ENCODE measurements around the gene KLC4. TPM values are rescaled to one million over a fixed set of nuclear protein-coding genes. Genes with fewer than 3 reads are reported as not detected.

The KLC4 gene
- total RNA-seq, 4 donors from 2014 or later, result 18.0 to 43.4 (median 30.2) TPM

DNA sequence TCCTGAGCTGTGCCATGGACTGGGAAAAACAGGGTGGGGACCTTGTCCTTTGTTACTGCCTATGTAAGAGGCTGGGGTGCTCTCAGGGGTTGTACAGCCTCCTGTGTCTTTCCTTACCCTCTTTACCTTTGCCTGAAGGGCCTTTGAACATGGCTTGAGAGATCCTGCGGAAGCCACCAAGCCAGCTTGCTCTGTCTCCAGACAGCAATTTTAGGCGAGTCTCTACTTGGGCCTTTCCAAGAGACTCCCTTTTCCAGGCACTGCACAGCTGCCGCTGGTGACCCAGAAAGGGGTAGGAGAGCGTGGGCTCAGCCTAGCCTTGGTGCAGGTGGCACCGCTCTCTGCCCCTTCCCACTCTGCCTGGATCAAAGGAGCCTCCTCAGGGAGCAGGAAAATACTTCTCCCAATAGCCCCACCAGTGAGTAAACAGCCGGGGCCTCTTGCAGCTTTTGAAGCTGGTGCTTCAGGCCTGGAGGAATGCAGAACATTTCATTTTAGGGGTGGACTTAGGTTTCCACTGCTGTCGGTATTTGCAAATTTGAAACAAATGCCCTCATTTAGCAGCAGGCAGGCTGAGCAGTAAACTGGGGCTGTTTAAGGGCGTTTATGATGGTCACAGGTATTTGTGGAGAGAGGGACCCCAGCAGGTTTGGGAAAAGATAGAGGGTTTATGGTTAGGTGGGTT lies 30.6 kb downstream of the KLC4 start:
- H3K27me3 ChIP-seq, result no peaks in the 10 kb centered on the region
- no peak overlapping the region for H3K27ac ChIP-seq
- H3K4me1 ChIP-seq, result peaks cover 0 to 19% (median 0%) of the 10 kb centered on the region in 3 donors
- no peaks in the 10 kb centered on the region for H3K9me3 ChIP-seq
- H3K4me3 ChIP-seq, result no peak overlapping the region
- no peak for ATAC-seq
- no peak for TF ChIP-seq EP300 (IDR thresholded peaks at IDR 0.05)
- TF ChIP-seq POLR2A (IDR thresholded peaks at IDR 0.05), result no peak
- TF ChIP-seq, protein P1, sequence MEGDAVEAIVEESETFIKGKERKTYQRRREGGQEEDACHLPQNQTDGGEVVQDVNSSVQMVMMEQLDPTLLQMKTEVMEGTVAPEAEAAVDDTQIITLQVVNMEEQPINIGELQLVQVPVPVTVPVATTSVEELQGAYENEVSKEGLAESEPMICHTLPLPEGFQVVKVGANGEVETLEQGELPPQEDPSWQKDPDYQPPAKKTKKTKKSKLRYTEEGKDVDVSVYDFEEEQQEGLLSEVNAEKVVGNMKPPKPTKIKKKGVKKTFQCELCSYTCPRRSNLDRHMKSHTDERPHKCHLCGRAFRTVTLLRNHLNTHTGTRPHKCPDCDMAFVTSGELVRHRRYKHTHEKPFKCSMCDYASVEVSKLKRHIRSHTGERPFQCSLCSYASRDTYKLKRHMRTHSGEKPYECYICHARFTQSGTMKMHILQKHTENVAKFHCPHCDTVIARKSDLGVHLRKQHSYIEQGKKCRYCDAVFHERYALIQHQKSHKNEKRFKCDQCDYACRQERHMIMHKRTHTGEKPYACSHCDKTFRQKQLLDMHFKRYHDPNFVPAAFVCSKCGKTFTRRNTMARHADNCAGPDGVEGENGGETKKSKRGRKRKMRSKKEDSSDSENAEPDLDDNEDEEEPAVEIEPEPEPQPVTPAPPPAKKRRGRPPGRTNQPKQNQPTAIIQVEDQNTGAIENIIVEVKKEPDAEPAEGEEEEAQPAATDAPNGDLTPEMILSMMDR (IDR thresholded peaks at IDR 0.05), result no peak
- TF ChIP-seq POLR2AphosphoS5 (IDR thresholded peaks at IDR 0.05), result no peak
- no peaks in the 10 kb centered on the region for H3K36me3 ChIP-seq
- WGBS, 2 donors (ENCODE audit: low coverage in 1 of 2), result 71 to 79% methylated on average over 2 to 3 of the region's 8 CpGs

DNA sequence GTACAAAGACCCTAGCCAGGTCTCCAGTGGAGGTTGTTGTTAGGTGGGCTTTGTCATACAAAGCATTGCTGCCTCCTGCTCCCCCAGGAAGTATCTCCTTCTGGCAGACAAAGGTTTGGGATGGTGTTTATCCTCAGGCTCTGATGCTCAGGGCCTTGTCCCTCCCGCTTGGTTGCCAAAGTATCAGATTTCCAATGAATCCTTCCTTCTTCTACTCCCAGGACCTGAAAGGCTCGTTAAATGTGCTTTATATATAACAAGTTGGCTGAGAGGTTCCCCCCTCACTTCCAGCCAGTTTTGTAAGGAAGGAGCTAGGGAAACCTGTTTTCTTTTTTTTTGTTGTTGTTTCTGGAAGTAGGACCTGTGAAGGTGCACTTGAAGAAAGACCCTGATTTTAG lies 31.1 kb downstream of the KLC4 start:
- H3K4me1 ChIP-seq, result peaks cover 0 to 19% (median 0%) of the 10 kb centered on the region in 3 donors
- WGBS, 2 donors (ENCODE audit: low coverage in 1 of 2), result 58 to 80% methylated on average over 1 to 2 of the region's 2 CpGs
- H3K27me3 ChIP-seq, result no peaks in the 10 kb centered on the region
- ATAC-seq, result no peak
- no peak overlapping the region for H3K27ac ChIP-seq
- no peak overlapping the region for H3K4me3 ChIP-seq
- TF ChIP-seq, protein P1 (IDR thresholded peaks at IDR 0.05), result no peak
- TF ChIP-seq EP300 (IDR thresholded peaks at IDR 0.05) (no peak), POLR2AphosphoS5 (IDR thresholded peaks at IDR 0.05) (no peak), POLR2A (IDR thresholded peaks at IDR 0.05) (no peak)
- no peaks in the 10 kb centered on the region for H3K9me3 ChIP-seq
- H3K36me3 ChIP-seq, result no peaks in the 10 kb centered on the region

DNA sequence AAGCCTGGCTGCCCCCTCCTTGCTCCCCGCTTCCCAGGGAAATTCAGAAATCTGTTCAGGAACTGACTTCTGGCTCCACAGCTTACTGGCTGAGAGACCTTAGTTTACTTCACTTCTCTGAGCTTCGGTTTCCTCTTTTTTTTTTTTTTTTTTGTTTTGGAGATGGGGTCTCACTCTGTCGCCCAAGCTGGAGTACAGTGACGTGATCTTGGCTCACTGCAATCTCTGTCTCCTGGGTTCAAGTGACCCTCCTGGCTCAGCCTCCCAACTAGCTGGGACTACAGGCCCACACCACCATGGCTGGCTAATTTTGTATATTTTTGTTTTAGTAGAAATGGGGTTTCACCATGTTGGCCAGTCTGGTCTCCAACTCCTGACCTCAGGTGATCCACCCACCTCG lies 31.6 kb downstream of the KLC4 start:
- no peaks in the 10 kb centered on the region for H3K27me3 ChIP-seq
- ATAC-seq, result no peak
- no peak overlapping the region for H3K27ac ChIP-seq
- H3K4me3 ChIP-seq, result no peak overlapping the region
- no peak for TF ChIP-seq POLR2A (IDR thresholded peaks at IDR 0.05)
- no peak for TF ChIP-seq POLR2AphosphoS5 (IDR thresholded peaks at IDR 0.05)
- no peak for TF ChIP-seq EP300 (IDR thresholded peaks at IDR 0.05)
- TF ChIP-seq, protein P1 (IDR thresholded peaks at IDR 0.05), result no peak
- no peaks in the 10 kb centered on the region for H3K9me3 ChIP-seq
- H3K36me3 ChIP-seq, result no peaks in the 10 kb centered on the region
- 76 to 83% methylated on average over 3 to 5 of the region's 5 CpGs for WGBS, 2 donors (ENCODE audit: low coverage in 1 of 2)
- H3K4me1 ChIP-seq, result peaks cover 0 to 19% (median 0%) of the 10 kb centered on the region in 3 donors

DNA sequence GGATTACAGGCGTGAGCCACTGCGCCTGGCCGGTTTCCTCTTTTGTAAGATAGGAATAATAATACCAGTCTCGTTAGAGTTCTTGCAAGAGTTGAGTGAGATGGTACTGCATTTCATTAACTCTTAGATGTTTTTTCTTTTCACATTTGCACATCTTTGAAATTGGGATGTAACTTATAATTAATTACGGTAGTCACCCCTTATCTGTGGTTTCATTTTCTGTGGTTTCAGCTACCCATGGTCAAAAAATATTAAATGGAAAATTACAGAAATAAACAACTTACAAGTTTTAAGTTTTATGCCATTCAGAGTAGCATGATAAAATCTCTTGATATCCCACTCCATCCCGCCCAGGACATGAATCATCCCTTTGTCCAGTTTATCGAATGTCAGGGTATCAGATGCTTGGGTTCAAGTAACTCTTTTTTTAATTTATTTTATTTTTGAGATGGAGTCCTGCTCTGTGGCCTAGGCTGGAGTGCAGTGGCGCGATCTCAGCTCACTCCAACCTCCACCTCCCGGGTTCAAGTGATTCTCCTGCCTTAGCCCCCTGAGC lies 32.1 kb downstream of the KLC4 start:
- peaks cover 0 to 19% (median 0%) of the 10 kb centered on the region in 3 donors for H3K4me1 ChIP-seq

More for the DNA sequence above, 32.1 kb downstream of the KLC4 start:
- Histone ChIP-seq H3K27me3 (no peaks in the 10 kb centered on the region), H3K9me3 (no peaks in the 10 kb centered on the region), H3K27ac (no peak overlapping the region), H3K36me3 (no peaks in the 10 kb centered on the region), H3K4me3 (no peak overlapping the region)
- WGBS, 2 donors (ENCODE audit: low coverage in 1 of 2), result 85 to 87% methylated on average over 10 of the region's 10 CpGs
- TF ChIP-seq POLR2A (IDR thresholded peaks at IDR 0.05), result no peak
- TF ChIP-seq EP300 (IDR thresholded peaks at IDR 0.05), result no peak
- TF ChIP-seq, protein P1 (IDR thresholded peaks at IDR 0.05), result no peak
- TF ChIP-seq POLR2AphosphoS5 (IDR thresholded peaks at IDR 0.05), result no peak
- no peak for ATAC-seq

All from gastroesophageal sphincter (tissue), 4 donors.